Progenitor cell of endocrine pancreas (in vitro differentiated cells): Measurements from ENCODE around the gene ASB6. TPM values are rescaled to one million over a fixed set of nuclear protein-coding genes. Genes with fewer than 3 reads are reported as not detected.

Experiments
- DNase-seq: peaks from one replicate; pipeline ENCODE4 v3.0.0; 2021; ENCODE audit warnings: low spot score; ENCODE audit not compliant: unreplicated experiment
- H3K27ac Mint-ChIP-seq: 2 replicates; pipeline ENCODE4 v1.8.0; 2021; ENCODE audit warnings: mild to moderate bottlenecking, moderate library complexity, mixed read lengths
- H3K27me3 Mint-ChIP-seq: 2 replicates; pipeline ENCODE4 v1.8.0; 2021; ENCODE audit warnings: mixed read lengths
- H3K36me3 Mint-ChIP-seq: 2 replicates; pipeline ENCODE4 v1.8.0; 2022; ENCODE audit warnings: mixed read lengths; ENCODE audit not compliant: insufficient read depth
- H3K4me1 Mint-ChIP-seq: 2 replicates; pipeline ENCODE4 v1.8.0; 2021; ENCODE audit warnings: low read depth, mixed read lengths
- H3K4me3 Mint-ChIP-seq: 2 replicates; pipeline ENCODE4 v1.8.0; 2021; ENCODE audit warnings: low read depth, mild to moderate bottlenecking, moderate library complexity, mixed read lengths
- H3K9me3 Mint-ChIP-seq: 2 replicates; pipeline ENCODE4 v1.8.0; 2021; ENCODE audit warnings: low read depth, mixed read lengths
- total RNA-seq: library from RNA; stranded (reverse); gene quantifications from 2 replicates; pipeline ENCODE4 v1.2.1, GENCODE V29; 2021
- TF ChIP-seq, protein P1 (sequence below): fragments of 200-600 bp; sonication (generic); IDR thresholded peaks from one replicate; pipeline ENCODE4 v1.5.0; 2021; ENCODE audit warnings: antibody characterized with exemption, mild to moderate bottlenecking; ENCODE audit not compliant: unreplicated experiment

ASB6 gene
- total RNA-seq, 1 donor from 2014 or later, result 19.7 TPM

GRCh38 chr9:129604766-129605163 is 37.2 kb downstream of the ASB6 start:
- Mint-ChIP-seq H3K9me3 (no peaks in the 10 kb centered on the region), H3K27ac (peak overlapping the region; percentile 33), H3K27me3 (no peaks in the 10 kb centered on the region), H3K4me3 (no peak overlapping the region), H3K36me3 (no peaks in the 10 kb centered on the region), H3K4me1 (peaks cover 8% of the 10 kb centered on the region)
- TF ChIP-seq, protein P1, sequence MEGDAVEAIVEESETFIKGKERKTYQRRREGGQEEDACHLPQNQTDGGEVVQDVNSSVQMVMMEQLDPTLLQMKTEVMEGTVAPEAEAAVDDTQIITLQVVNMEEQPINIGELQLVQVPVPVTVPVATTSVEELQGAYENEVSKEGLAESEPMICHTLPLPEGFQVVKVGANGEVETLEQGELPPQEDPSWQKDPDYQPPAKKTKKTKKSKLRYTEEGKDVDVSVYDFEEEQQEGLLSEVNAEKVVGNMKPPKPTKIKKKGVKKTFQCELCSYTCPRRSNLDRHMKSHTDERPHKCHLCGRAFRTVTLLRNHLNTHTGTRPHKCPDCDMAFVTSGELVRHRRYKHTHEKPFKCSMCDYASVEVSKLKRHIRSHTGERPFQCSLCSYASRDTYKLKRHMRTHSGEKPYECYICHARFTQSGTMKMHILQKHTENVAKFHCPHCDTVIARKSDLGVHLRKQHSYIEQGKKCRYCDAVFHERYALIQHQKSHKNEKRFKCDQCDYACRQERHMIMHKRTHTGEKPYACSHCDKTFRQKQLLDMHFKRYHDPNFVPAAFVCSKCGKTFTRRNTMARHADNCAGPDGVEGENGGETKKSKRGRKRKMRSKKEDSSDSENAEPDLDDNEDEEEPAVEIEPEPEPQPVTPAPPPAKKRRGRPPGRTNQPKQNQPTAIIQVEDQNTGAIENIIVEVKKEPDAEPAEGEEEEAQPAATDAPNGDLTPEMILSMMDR, result no peak
- no peak for DNase-seq

GRCh38 chr9:129604056-129604765 is 37.7 kb downstream of the ASB6 start:
- no peak overlapping the region for H3K27ac Mint-ChIP-seq
- no peaks in the 10 kb centered on the region for H3K36me3 Mint-ChIP-seq
- H3K4me3 Mint-ChIP-seq, result no peak overlapping the region
- H3K4me1 Mint-ChIP-seq, result peaks cover 6% of the 10 kb centered on the region
- no peaks in the 10 kb centered on the region for H3K9me3 Mint-ChIP-seq
- no peaks in the 10 kb centered on the region for H3K27me3 Mint-ChIP-seq
- TF ChIP-seq, protein P1, result no peak
- no peak for DNase-seq

GRCh38 chr9:129602598-129603415 is 39.1 kb downstream of the ASB6 start:
- TF ChIP-seq, protein P1, result no peak
- no peaks in the 10 kb centered on the region for H3K9me3 Mint-ChIP-seq
- peaks cover 12% of the 10 kb centered on the region for H3K4me1 Mint-ChIP-seq
- no peak overlapping the region for H3K27ac Mint-ChIP-seq
- H3K27me3 Mint-ChIP-seq, result no peaks in the 10 kb centered on the region
- no peak overlapping the region for H3K4me3 Mint-ChIP-seq
- no peaks in the 10 kb centered on the region for H3K36me3 Mint-ChIP-seq
- DNase-seq, result no peak

- Mint-ChIP-seq H3K27ac (no peak overlapping the region), H3K9me3 (no peaks in the 10 kb centered on the region), H3K4me1 (peaks cover 8% of the 10 kb centered on the region), H3K36me3 (no peaks in the 10 kb centered on the region), H3K27me3 (no peaks in the 10 kb centered on the region), H3K4me3 (no peak overlapping the region)
- TF ChIP-seq, protein P1, result no peak
- no peak for DNase-seq
Observed at GRCh38 chr9:129601082-129601674, 40.8 kb downstream of the ASB6 start.

GRCh38 chr9:129598089-129598596 is 43.8 kb downstream of the ASB6 start:
- Mint-ChIP-seq H3K4me1 (peaks cover 19% of the 10 kb centered on the region), H3K27me3 (peaks cover 8% of the 10 kb centered on the region), H3K27ac (peak overlapping the region; percentile 45), H3K4me3 (peak overlapping the region; percentile 59), H3K9me3 (no peaks in the 10 kb centered on the region), H3K36me3 (no peaks in the 10 kb centered on the region)
- no peak for DNase-seq
- TF ChIP-seq, protein P1, result no peak
